Airway epithelial cell (primary cell): ENCODE results near the gene WDR3. TPM values are rescaled to one million over a fixed set of nuclear protein-coding genes. Genes with fewer than 3 reads are reported as not detected.

ENCODE experiments used
- total RNA-seq: library from RNA; depleted of rRNA; stranded (reverse); fragments of >200 nt; gene quantifications from 2 replicates; pipeline ENCODE4 v1.2.3, GENCODE V29; 2015

WDR3 gene
- 14.7 and 16.1 TPM in 2 replicates for total RNA-seq

DNA sequence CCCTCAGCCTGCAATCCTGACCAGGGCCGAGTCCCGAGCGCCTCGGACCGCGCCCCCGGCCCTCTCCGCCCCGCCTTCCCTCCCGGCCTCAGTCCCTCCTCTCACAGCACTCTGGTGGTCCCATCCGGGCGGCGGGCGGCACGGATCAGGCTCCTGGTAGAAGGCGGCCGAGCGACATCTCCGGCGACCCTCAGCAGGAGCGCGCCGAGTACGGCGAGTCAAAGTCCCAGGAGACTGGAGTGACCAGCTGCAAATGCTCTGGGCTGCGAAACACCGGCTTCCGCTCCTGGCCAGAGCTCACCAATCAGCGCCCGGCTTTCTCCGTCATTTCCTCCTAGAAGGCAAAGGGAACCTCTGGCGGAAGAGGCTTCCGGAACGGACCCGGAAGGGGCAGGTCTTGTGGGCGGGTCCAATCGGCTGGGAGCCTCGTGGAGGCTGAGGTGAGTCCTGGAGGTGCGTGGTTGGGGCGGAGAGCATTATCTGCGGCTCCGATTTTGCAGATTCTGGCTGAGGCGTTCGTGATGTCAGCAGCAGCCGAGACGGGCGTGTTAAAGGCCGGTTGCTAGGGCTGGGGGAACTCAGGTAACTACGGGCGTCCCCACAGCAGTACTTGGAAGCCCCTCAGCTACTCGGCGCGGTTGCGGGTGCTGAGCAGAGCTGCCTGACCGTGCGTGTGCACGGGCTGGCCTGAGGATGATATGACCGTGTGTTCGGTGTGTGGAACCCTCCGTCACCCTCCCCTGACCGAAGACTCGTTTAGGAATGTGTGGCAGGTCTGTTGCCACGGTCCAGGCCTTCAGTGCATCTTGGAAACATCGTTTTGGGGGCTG lies at the start of gene WDR3, which contains the start of gene GDAP2:
Gene WDR3, plus strand, starts transcription at position 397 of the 830 bp plus-strand sequence. CDS start 3,581 bp downstream, outside the sequence.
Gene GDAP2, minus strand, starts transcription at position 279 of the 830 bp plus-strand sequence. CDS start 9,264 bp downstream, outside the sequence.

Other genes with a start within 250 kb of the WDR3 start
- gene GDAP2, start 118 bp upstream of the WDR3 start, total RNA-seq, result 11.4 and 13.1 TPM in 2 replicates